Spleen (tissue), 7 donors: ENCODE data around the gene C4orf50.

Source experiments
- CTCF ChIP-seq, 11 experiments: fragments of 200-600 bp in 7 of 11; fragments of 450-650 bp in 4 of 11; sonication (generic) in 4 of 11; IDR thresholded peaks in 8 of 11; conservative IDR thresholded peaks in 3 of 11; 1 replicate in 7 of 11; 2 replicates in 4 of 11; pipeline versions ENCODE4 v1.4.0 to v1.8.0; 2016 to 2021; ENCODE audit warnings: antibody characterized with exemption in 11 of 11, inconsistent platforms in 4 of 11, mild to moderate bottlenecking in 1 of 11
- POLR2A ChIP-seq, 3 donors: fragments of 450-650 bp; IDR thresholded peaks; one replicate each; pipeline ENCODE4 v1.5.1; 2017; ENCODE audit warnings: antibody characterized with exemption in 3 of 3, mild to moderate bottlenecking in 1 of 3
- donor health status: DM: no; HTN: no; CAD: no; lungs with moderate emphysema.
- donor health status: DM: no; HTN: no; CAD: no.
- donor health status: DM: no; HTN: no; CAD: no.

- TF ChIP-seq CTCF (IDR thresholded peaks at IDR 0.05 in 8 of 11, conservative IDR thresholded peaks at IDR 0.05 in 3 of 11), result no peak
- TF ChIP-seq POLR2A (IDR thresholded peaks at IDR 0.05), result no peak
These were observed 7.4 kb downstream of the C4orf50 start for GRCh38 chr4:6010789-6011188.
